GM23338 (cell line): Measurements from ENCODE around the gene LRR1.

Experiments used
- CREB1 ChIP-seq: fragments of 250-450 bp; sonication (Bioruptor Pico); IDR thresholded peaks from 2 replicates; pipeline ENCODE4 v1.5.0; 2020; ENCODE audit warnings: low read depth, mild to moderate bottlenecking, moderate library complexity
- CTCF ChIP-seq, 2 experiments: fragments of 200-600 bp in 1 of 2; sonication (generic) in 1 of 2; conservative IDR thresholded peaks; 2 replicates each; pipeline versions ENCODE4 v1.5.1 to v1.6.1; 2016 to 2017; ENCODE audit warnings: antibody characterized with exemption in 2 of 2, low read depth in 2 of 2, mild to moderate bottlenecking in 2 of 2, moderate library complexity in 1 of 2
- EZH2 ChIP-seq: fragments of 200-600 bp; sonication (generic); IDR thresholded peaks from one replicate; pipeline ENCODE4 v1.8.0; 2017; ENCODE audit warnings: antibody characterized with exemption, mild to moderate bottlenecking, low read depth; ENCODE audit not compliant: unreplicated experiment
- EZH2phosphoT487 ChIP-seq: fragments of 200-600 bp; sonication (generic); IDR thresholded peaks from one replicate; pipeline ENCODE4 v1.8.1; 2018; ENCODE audit warnings: antibody characterized with exemption; ENCODE audit not compliant: unreplicated experiment
- JUNB ChIP-seq: IDR thresholded peaks from one replicate; pipeline ENCODE4 v1.6.1; 2016; ENCODE audit warnings: antibody characterized with exemption; ENCODE audit not compliant: unreplicated experiment
- POLR2AphosphoS5 ChIP-seq: IDR thresholded peaks from 2 replicates; pipeline ENCODE4 v1.6.1; 2016; ENCODE audit warnings: antibody characterized with exemption, low read depth
- REST ChIP-seq: IDR thresholded peaks from one replicate; pipeline ENCODE4 v1.6.1; 2018; ENCODE audit warnings: antibody characterized with exemption; ENCODE audit not compliant: unreplicated experiment
- STAT1 ChIP-seq: IDR thresholded peaks from one replicate; pipeline ENCODE4 v1.6.1; 2016; ENCODE audit warnings: antibody characterized with exemption; ENCODE audit not compliant: unreplicated experiment

- TF ChIP-seq CTCF (conservative IDR thresholded peaks at IDR 0.05; ENCODE audit: low read depth in 2 of 2) (no peak), REST (no peak), POLR2AphosphoS5 (peak; percentile 32), EZH2phosphoT487 (no peak), STAT1 (no peak), EZH2 (no peak), CREB1 (CRISPR knock-in tag) (no peak), JUNB (no peak)
Measured at GRCh38 chr14:49582113-49582977, 16.4 kb upstream of the LRR1 start.
